ENCODE measurements around the gene ASPHD2. TPM values are rescaled to one million over a fixed set of nuclear protein-coding genes. Genes with fewer than 3 reads are reported as not detected.

The ASPHD2 gene
- total and polyA plus RNA-seq, 2 of the 13 experiments (the other 11 are each of a cell fraction or from before 2014, with no cell fraction given) = 0.04 TPM

DNA sequence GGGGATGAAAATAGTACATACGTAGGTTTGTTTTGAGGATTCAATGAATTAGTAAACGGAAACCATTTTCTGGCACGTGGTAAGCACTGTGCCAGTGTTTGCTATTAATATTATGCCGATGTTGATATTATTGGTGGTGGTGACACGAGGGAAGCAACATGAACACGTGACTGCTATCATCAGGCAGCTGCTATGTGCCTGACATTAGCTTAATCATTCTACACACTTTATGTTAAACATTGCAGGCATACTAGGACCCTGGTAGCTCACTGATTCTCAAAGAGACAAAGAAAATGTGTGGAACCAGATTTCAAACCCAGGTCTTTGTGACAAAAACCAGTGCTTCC lies 55.3 kb downstream of the ASPHD2 start:
- no peaks in the 10 kb centered on the region for H3K9me3 ChIP-seq (ENCODE audit: low read length)
- FAIRE-seq (no peak), ATAC-seq (no peak), DNase-seq (ENCODE audit: low spot score) (no peak)
- H3K4me3 ChIP-seq (replicated peaks in 1 of 3; ENCODE audit: insufficient read depth in 1 of 3, low read depth in 2 of 3, low read length in 3 of 3) = peak overlapping the region; percentile 79 to 94 (median 91)
- TSS peak; percentile 69 for BruUV-seq (replicated peaks)
- H3K27me3 ChIP-seq (ENCODE audit: control insufficient read depth in 1 of 2, insufficient read depth in 2 of 2, low read length in 2 of 2) = no peaks in the 10 kb centered on the region; a peak in 1 of 5 replicates
- ChIA-PET POLR2A (interaction anchor here (1.0 to 3.4 kb wide), 8 partner anchors 10 to 102 kb away, joined by 3 to 27 read pairs (median 7); partner anchors contain the start of gene TFIP11), CTCF (ENCODE audit: low intra/inter-chr PET ratio, low total read pairs) (no interaction called here)
- H3K4me1 ChIP-seq (ENCODE audit: insufficient read depth, low read length) = peaks cover 70% of the 10 kb centered on the region
- peak overlapping the region; percentile 95 for H3K9ac ChIP-seq (ENCODE audit: insufficient read depth, low read depth, low read length)
- H3K36me3 ChIP-seq (replicated peaks in 1 of 2; ENCODE audit: control insufficient read depth in 1 of 2, insufficient read depth in 2 of 2, low read length in 2 of 2) = peaks cover 5 to 16% of the 10 kb centered on the region in 2 experiments
- peak overlapping the region; percentile 93 for H3K4me2 ChIP-seq (ENCODE audit: low read depth, low read length)
- in situ Hi-C loops (cut with HindIII; ENCODE audit: extremely low pct_ligation_motif_present, low pct_unique_long_range_greater_than_20kb) = no loop called here
- no peaks in the 10 kb centered on the region for H4K20me1 ChIP-seq (ENCODE audit: insufficient read depth, low read length)
- no peak overlapping the region for H2AFZ ChIP-seq (ENCODE audit: low read length)
- peaks cover 57% of the 10 kb centered on the region for H3K79me2 ChIP-seq (ENCODE audit: insufficient read depth, low read length)
- H3K27ac ChIP-seq (ENCODE audit: extremely low read length, insufficient read depth, low read length) = peak overlapping the region; percentile 91
- intact Hi-C loops (cut with micrococcal nuclease; ENCODE audit: unreplicated experiment) = no loop called here
- WGBS (ENCODE audit: low lambda C conversion rate) = 7% methylated on average over 6 of the region's 6 CpGs
- TF ChIP-seq NFIC (IDR thresholded peaks at IDR 0.05; ENCODE audit: low read length) (no peak), SMARCC2 (IDR thresholded peaks at IDR 0.05) (no peak), TEAD3 (CRISPR knock-in tag; optimal IDR thresholded peaks at IDR 0.05; ENCODE audit: borderline replicate concordance) (no peak), CBX2 (IDR thresholded peaks at IDR 0.05; ENCODE audit: low read depth, low read length) (no peak), CBX2 (CRISPR knock-in tag; IDR thresholded peaks at IDR 0.05; ENCODE audit: low read depth) (no peak), BHLHE40 (IDR thresholded peaks at IDR 0.05; ENCODE audit: low read length) (peak; percentile 14; the same call in 1 of the 2 replicates), YEATS2 (CRISPR knock-in tag; IDR thresholded peaks at IDR 0.05; ENCODE audit: borderline replicate concordance) (no peak), FOSL1 (CRISPR knock-in tag; IDR thresholded peaks at IDR 0.05; ENCODE audit: borderline replicate concordance) (no peak), ZNF607 (CRISPR knock-in tag; IDR thresholded peaks at IDR 0.05; ENCODE audit: borderline replicate concordance) (no peak), RAD51 (IDR thresholded peaks at IDR 0.05; ENCODE audit: borderline replicate concordance) (peak; percentile 44; the same call in 1 of the 2 replicates), ZNF7 (CRISPR knock-in tag; IDR thresholded peaks at IDR 0.05) (no peak), ZZZ3 (CRISPR knock-in tag; IDR thresholded peaks at IDR 0.05; ENCODE audit: borderline replicate concordance) (no peak)
- TF ChIP-seq, protein P1, sequence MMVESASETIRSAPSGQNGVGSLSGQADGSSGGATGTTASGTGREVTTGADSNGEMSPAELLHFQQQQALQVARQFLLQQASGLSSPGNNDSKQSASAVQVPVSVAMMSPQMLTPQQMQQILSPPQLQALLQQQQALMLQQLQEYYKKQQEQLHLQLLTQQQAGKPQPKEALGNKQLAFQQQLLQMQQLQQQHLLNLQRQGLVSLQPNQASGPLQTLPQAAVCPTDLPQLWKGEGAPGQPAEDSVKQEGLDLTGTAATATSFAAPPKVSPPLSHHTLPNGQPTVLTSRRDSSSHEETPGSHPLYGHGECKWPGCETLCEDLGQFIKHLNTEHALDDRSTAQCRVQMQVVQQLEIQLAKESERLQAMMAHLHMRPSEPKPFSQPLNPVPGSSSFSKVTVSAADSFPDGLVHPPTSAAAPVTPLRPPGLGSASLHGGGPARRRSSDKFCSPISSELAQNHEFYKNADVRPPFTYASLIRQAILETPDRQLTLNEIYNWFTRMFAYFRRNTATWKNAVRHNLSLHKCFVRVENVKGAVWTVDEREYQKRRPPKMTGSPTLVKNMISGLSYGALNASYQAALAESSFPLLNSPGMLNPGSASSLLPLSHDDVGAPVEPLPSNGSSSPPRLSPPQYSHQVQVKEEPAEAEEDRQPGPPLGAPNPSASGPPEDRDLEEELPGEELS (CRISPR knock-in tag; IDR thresholded peaks at IDR 0.05) = no peak
- TF ChIP-seq, protein P2, sequence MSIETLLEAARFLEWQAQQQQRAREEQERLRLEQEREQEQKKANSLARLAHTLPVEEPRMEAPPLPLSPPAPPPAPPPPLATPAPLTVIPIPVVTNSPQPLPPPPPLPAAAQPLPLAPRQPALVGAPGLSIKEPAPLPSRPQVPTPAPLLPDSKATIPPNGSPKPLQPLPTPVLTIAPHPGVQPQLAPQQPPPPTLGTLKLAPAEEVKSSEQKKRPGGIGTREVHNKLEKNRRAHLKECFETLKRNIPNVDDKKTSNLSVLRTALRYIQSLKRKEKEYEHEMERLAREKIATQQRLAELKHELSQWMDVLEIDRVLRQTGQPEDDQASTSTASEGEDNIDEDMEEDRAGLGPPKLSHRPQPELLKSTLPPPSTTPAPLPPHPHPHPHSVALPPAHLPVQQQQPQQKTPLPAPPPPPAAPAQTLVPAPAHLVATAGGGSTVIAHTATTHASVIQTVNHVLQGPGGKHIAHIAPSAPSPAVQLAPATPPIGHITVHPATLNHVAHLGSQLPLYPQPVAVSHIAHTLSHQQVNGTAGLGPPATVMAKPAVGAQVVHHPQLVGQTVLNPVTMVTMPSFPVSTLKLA (IDR thresholded peaks at IDR 0.05) = peak; percentile 92
- TF ChIP-seq, protein P3, sequence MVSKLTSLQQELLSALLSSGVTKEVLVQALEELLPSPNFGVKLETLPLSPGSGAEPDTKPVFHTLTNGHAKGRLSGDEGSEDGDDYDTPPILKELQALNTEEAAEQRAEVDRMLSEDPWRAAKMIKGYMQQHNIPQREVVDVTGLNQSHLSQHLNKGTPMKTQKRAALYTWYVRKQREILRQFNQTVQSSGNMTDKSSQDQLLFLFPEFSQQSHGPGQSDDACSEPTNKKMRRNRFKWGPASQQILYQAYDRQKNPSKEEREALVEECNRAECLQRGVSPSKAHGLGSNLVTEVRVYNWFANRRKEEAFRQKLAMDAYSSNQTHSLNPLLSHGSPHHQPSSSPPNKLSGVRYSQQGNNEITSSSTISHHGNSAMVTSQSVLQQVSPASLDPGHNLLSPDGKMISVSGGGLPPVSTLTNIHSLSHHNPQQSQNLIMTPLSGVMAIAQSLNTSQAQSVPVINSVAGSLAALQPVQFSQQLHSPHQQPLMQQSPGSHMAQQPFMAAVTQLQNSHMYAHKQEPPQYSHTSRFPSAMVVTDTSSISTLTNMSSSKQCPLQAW (CRISPR knock-in tag; IDR thresholded peaks at IDR 0.05) = no peak
- TF ChIP-seq, protein P4, sequence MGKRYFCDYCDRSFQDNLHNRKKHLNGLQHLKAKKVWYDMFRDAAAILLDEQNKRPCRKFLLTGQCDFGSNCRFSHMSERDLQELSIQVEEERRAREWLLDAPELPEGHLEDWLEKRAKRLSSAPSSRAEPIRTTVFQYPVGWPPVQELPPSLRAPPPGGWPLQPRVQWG (CRISPR knock-in tag; IDR thresholded peaks at IDR 0.05; ENCODE audit: borderline replicate concordance, low read depth) = no peak
- TF ChIP-seq, protein P5, sequence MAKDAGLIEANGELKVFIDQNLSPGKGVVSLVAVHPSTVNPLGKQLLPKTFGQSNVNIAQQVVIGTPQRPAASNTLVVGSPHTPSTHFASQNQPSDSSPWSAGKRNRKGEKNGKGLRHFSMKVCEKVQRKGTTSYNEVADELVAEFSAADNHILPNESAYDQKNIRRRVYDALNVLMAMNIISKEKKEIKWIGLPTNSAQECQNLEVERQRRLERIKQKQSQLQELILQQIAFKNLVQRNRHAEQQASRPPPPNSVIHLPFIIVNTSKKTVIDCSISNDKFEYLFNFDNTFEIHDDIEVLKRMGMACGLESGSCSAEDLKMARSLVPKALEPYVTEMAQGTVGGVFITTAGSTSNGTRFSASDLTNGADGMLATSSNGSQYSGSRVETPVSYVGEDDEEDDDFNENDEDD (CRISPR knock-in tag; IDR thresholded peaks at IDR 0.05; ENCODE audit: borderline replicate concordance) = no peak
- TF ChIP-seq, protein P6, sequence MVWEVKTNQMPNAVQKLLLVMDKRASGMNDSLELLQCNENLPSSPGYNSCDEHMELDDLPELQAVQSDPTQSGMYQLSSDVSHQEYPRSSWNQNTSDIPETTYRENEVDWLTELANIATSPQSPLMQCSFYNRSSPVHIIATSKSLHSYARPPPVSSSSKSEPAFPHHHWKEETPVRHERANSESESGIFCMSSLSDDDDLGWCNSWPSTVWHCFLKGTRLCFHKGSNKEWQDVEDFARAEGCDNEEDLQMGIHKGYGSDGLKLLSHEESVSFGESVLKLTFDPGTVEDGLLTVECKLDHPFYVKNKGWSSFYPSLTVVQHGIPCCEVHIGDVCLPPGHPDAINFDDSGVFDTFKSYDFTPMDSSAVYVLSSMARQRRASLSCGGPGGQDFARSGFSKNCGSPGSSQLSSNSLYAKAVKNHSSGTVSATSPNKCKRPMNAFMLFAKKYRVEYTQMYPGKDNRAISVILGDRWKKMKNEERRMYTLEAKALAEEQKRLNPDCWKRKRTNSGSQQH (CRISPR knock-in tag; IDR thresholded peaks at IDR 0.05; ENCODE audit: low read depth) = no peak

Data from HepG2 (cell line).